Measurements from ENCODE around the gene KLK14. TPM values are rescaled to one million over a fixed set of nuclear protein-coding genes. Genes with fewer than 3 reads are reported as not detected.

The KLK14 gene
- total and polyA plus RNA-seq, 2 donors from 2014 or later = 0.22 TPM; not detected in 1

DNA sequence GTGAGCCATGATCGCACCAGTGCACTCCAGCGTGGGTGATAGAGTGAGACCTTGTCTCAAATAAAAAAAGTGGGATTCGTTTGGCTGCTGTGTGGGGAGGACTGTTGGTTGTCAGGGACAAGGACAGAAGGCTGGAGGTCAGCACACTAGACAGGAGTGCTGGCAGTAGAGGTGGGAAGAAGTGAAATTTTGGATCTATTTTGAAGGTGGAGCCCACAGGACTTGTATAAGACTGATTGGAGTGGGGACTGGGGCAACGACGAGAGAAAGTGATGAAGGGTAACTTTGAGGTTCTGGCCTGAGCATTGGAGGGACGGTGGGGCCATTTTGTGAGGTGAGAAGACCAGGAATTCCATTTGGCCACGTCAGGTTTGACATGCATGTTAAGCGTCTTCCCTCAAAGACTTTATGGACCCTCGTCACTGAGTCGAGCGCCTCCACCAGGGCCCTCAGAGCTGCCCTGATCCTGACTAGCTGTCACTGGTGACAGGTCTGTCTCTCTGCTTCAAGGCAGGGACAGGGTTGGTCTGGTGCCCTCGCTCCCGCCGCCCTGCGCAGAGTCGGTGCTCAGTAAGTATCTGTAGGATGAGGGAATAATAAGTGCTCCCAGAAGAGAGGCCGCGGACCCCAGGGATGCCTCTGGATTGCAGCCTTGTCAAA lies 24.8 kb upstream of the KLK14 start:
- no peak for FAIRE-seq
- Histone ChIP-seq H3K27me3 (ENCODE audit: control insufficient read depth, insufficient read depth, low read length) (no peaks in the 10 kb centered on the region), H3K4me3 (ENCODE audit: low read length in 3 of 3) (peak overlapping the region; percentile 68 to 97 (median 86)), H3K4me1 (ENCODE audit: control insufficient read depth in 2 of 3, insufficient read depth in 2 of 3, low read depth in 1 of 3, low read length in 3 of 3) (peaks cover 0 to 12% (median 8%) of the 10 kb centered on the region in 3 donors), H3K9ac (ENCODE audit: low read length in 3 of 3) (peak overlapping the region; percentile 78 to 88 (median 85)), H3K36me3 (ENCODE audit: control insufficient read depth in 2 of 3, insufficient read depth in 3 of 3, low read length in 3 of 3) (peaks cover 0 to 5% (median 2%) of the 10 kb centered on the region in 3 donors), H3K27ac (ENCODE audit: low read depth in 2 of 2, low read length in 2 of 2) (peak overlapping the region; percentile 23 to 43), H3K9me3 (ENCODE audit: control insufficient read depth in 2 of 3, insufficient read depth in 1 of 3, low read length in 3 of 3) (no peaks in the 10 kb centered on the region)
- DNase-seq = no peak
- TF ChIP-seq CTCF (IDR thresholded peaks at IDR 0.05; ENCODE audit: borderline replicate concordance, extremely low read depth, insufficient read depth) = no peak
- intact Hi-C loops (cut with DNase I) = no loop called here

DNA sequence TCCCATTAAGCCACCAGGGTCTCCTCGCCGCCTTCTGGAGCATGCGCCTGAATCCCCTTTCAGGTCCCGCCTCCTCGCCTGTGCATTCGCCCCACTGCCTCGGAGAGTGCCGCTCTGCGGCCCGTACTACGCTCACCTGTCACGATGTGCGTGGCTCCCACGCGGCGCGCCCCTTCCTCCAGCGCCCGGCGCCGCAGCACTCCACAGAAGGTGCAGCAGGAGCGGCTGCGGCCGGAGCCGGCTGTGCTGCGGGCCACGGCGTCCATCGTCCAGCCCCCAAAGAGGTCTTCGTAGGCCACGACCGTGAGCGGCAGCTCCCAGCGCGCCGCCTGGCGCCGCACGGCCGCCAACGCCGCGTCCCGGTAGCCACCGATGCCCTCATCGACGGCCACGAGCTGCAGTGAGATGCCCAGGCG lies 21.2 kb upstream of the KLK14 start:
- H3K36me3 ChIP-seq (ENCODE audit: control insufficient read depth in 2 of 3, insufficient read depth in 3 of 3, low read length in 3 of 3) = peaks cover 0 to 10% (median 5%) of the 10 kb centered on the region in 3 donors
- no peak for FAIRE-seq
- H3K27ac ChIP-seq (ENCODE audit: low read depth in 2 of 2, low read length in 2 of 2) = no peak overlapping the region
- no peaks in the 10 kb centered on the region for H3K27me3 ChIP-seq (ENCODE audit: control insufficient read depth, insufficient read depth, low read length)
- TF ChIP-seq CTCF (IDR thresholded peaks at IDR 0.05; ENCODE audit: borderline replicate concordance, extremely low read depth, insufficient read depth) = no peak
- peaks cover 0 to 12% (median 8%) of the 10 kb centered on the region in 3 donors for H3K4me1 ChIP-seq (ENCODE audit: control insufficient read depth in 2 of 3, insufficient read depth in 2 of 3, low read depth in 1 of 3, low read length in 3 of 3)
- H3K9ac ChIP-seq (ENCODE audit: low read length in 3 of 3) = no peak overlapping the region
- no peak overlapping the region for H3K4me3 ChIP-seq (ENCODE audit: low read length in 3 of 3)
- H3K9me3 ChIP-seq (ENCODE audit: control insufficient read depth in 2 of 3, insufficient read depth in 1 of 3, low read length in 3 of 3) = no peaks in the 10 kb centered on the region
- peak in 4 of 5 donors; percentile 48 to 68 (median 59) for DNase-seq
- intact Hi-C loops (cut with DNase I) = no loop called here

DNA sequence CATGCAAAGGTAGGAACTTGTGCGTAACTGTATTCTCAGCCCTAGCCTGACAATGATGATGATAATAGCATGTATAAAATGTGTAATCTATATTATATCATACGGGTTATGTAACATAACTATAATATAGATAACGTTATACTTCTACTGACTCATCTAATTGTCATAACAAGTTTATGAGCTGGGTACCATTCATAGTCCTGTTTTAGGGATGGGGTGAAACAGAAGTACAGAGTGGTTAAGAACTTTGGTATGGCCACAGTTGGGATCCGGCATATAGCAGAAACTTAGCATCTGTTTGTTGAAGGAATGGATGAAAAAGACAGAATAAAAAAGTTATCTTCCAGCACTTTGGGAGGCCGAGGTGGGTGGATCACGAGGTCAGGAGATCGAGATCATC lies 20.3 kb upstream of the KLK14 start:
- DNase-seq = no peak
- no peak overlapping the region for H3K27ac ChIP-seq (ENCODE audit: low read depth in 2 of 2, low read length in 2 of 2)
- peaks cover 0 to 9% (median 8%) of the 10 kb centered on the region in 3 donors for H3K4me1 ChIP-seq (ENCODE audit: control insufficient read depth in 2 of 3, insufficient read depth in 2 of 3, low read depth in 1 of 3, low read length in 3 of 3)

More for the DNA sequence above, 20.3 kb upstream of the KLK14 start:
- no peaks in the 10 kb centered on the region for H3K27me3 ChIP-seq (ENCODE audit: control insufficient read depth, insufficient read depth, low read length)
- no peak overlapping the region for H3K9ac ChIP-seq (ENCODE audit: low read length in 3 of 3)
- TF ChIP-seq CTCF (IDR thresholded peaks at IDR 0.05; ENCODE audit: borderline replicate concordance, extremely low read depth, insufficient read depth) = no peak
- H3K9me3 ChIP-seq (ENCODE audit: control insufficient read depth in 2 of 3, insufficient read depth in 1 of 3, low read length in 3 of 3) = no peaks in the 10 kb centered on the region
- no peak overlapping the region for H3K4me3 ChIP-seq (ENCODE audit: low read length in 3 of 3)
- intact Hi-C loops (cut with DNase I) = no loop called here
- no peak for FAIRE-seq
- H3K36me3 ChIP-seq (ENCODE audit: control insufficient read depth in 2 of 3, insufficient read depth in 3 of 3, low read length in 3 of 3) = peaks cover 0 to 10% (median 5%) of the 10 kb centered on the region in 3 donors
